Heart left ventricle (tissue), 16 donors: ENCODE data around the gene RBM28. TPM values are rescaled to one million over a fixed set of nuclear protein-coding genes. Genes with fewer than 3 reads are reported as not detected.
A peak's percentile ranks its signal among the peaks of the same experiment; 100 is the strongest.

Experiments
- ATAC-seq, 4 donors: fragments of 200-7000 bp; cut with Tn5 transposase; one replicate each; pipeline ENCODE4 v1.9.1; 2020 to 2022; ENCODE audit warnings: moderate library complexity in 4 of 4, mild to moderate bottlenecking in 3 of 4, moderate number of reproducible peaks in 1 of 4
- DNase-seq, 5 donors: peaks; one replicate each; pipeline ENCODE4 v3.0.0-alpha.2; 2020
- H3K27ac ChIP-seq, 12 donors: fragments of 200-600 bp; sonication (generic) in 4 of 12; one replicate each; pipeline versions ENCODE4 v1.5.0 to v1.8.0; 2016 to 2022; ENCODE audit warnings: mild to moderate bottlenecking in 2 of 12
- H3K27me3 ChIP-seq, 9 donors: fragments of 200-600 bp; sonication (generic) in 2 of 9; one replicate each; pipeline versions ENCODE4 v1.5.1 to v1.8.0; 2016 to 2022; ENCODE audit warnings: mild to moderate bottlenecking in 3 of 9
- H3K36me3 ChIP-seq, 9 donors: fragments of 200-600 bp; sonication (generic) in 2 of 9; one replicate each; pipeline versions ENCODE4 v1.5.0 to v1.8.0; 2018 to 2022; ENCODE audit warnings: mild to moderate bottlenecking in 2 of 9
- H3K4me1 ChIP-seq, 12 donors: fragments of 200-600 bp; sonication (generic) in 4 of 12; one replicate each; pipeline versions ENCODE4 v1.5.0 to v1.8.0; 2016 to 2022; ENCODE audit warnings: mild to moderate bottlenecking in 3 of 12
- H3K4me3 ChIP-seq, 12 donors: fragments of 200-600 bp; sonication (generic) in 4 of 12; one replicate each; pipeline versions ENCODE4 v1.5.0 to v1.8.0; 2017 to 2022; ENCODE audit warnings: mild to moderate bottlenecking in 9 of 12, moderate library complexity in 4 of 12
- H3K9me3 ChIP-seq, 12 donors: fragments of 200-600 bp; sonication (generic) in 4 of 12; one replicate each; pipeline versions ENCODE4 v1.5.0 to v1.8.0; 2016 to 2022; ENCODE audit warnings: mild to moderate bottlenecking in 1 of 12
- POLR2A ChIP-seq, 2 donors: fragments of 450-650 bp; IDR thresholded peaks; one replicate each; pipeline ENCODE4 v1.6.1; 2017; ENCODE audit warnings: antibody characterized with exemption in 2 of 2, mild to moderate bottlenecking in 2 of 2, moderate library complexity in 2 of 2
- WGBS, 4 donors: extraction: QIAGEN DNeasy Blood & Tissue Kit in 2 of 4; methylation state at CpG; one replicate each; pipeline versions ENCODE4 v1.1.5 to v1.1.7; 2013 to 2018; 5-methylcytosine and 5-hydroxymethylcytosine counted together
- intact Hi-C, 10 donors: fragments of 100-400 bp; cut with DNase I; formaldehyde crosslinking; loops; one replicate each; pipeline versions ENCODE4 v1.11.1 to v1.14.2; 2022
- polyA plus RNA-seq, 2 donors: library from polyadenylated mRNA; stranded (reverse); fragments of 200-250 nt; gene quantifications; one replicate each; pipeline ENCODE4 v1.2.3, GENCODE V29; 2013
- total RNA-seq, 9 donors: library from RNA; depleted of rRNA in 2 of 9; stranded (reverse); fragments of >200 nt in 2 of 9; fragmentation: NEBNext Ultra II Directional in 3 of 9; extraction: Animal tissue kit (Norgen Biotek cat#: 25700) in 3 of 9; gene quantifications; one replicate each; pipeline versions ENCODE4 v1.1.0 to v1.2.4, GENCODE V29; 2016 to 2023
- TF ChIP-seq, protein P1 (sequence below), 12 donors: fragments of 200-600 bp; sonication (generic) in 4 of 12; IDR thresholded peaks; one replicate each; pipeline versions ENCODE4 v1.5.0 to v1.8.0; 2018 to 2022; ENCODE audit warnings: antibody characterized with exemption in 12 of 12, mild to moderate bottlenecking in 5 of 12
- donor health status: ischemic (EF 13 %, LVEDD 7.1; RV severe dilation, severe dysfunction).
- donor health status: healthy with polysubstance abuse.
- donor health status: DM: no; HTN: yes; CAD: no.
- donor health status: DM: no; HTN: no; CAD: no.
- donor health status: ischemic (EF 25% LVEDD 6.9; RV normal size, moderate dysfunction).
- donor health status: ischemic (EF 25% LVEDD 5.7; RV mildly dilated, moderate dysfunction).
- donor health status: healthy.
- donor health status: DM: yes; HTN: yes; CAD: no.
- donor health status: ischemic (EF 35%, LVEDD 5.7; RV mildly dilated, moderate dysfunction).
- donor health status: nonischemic (EF 11% LVEDD 7.7; RV severe dilation, severe dysfunction).
- donor health status: DM: yes; HTN: yes; CAD: no.
- donor health status: PGD.
- donor health status: ischemic (EF 29% LVEDD 5.4; RV normal size, mild dysfunction).
- donor health status: nonischemic (EF 23%, LVEDD 6.1; RV moderate dilation, normal function).

RBM28 gene
- total and polyA plus RNA-seq, 11 donors: 12.0 to 40.2 (median 25.3) TPM

DNA sequence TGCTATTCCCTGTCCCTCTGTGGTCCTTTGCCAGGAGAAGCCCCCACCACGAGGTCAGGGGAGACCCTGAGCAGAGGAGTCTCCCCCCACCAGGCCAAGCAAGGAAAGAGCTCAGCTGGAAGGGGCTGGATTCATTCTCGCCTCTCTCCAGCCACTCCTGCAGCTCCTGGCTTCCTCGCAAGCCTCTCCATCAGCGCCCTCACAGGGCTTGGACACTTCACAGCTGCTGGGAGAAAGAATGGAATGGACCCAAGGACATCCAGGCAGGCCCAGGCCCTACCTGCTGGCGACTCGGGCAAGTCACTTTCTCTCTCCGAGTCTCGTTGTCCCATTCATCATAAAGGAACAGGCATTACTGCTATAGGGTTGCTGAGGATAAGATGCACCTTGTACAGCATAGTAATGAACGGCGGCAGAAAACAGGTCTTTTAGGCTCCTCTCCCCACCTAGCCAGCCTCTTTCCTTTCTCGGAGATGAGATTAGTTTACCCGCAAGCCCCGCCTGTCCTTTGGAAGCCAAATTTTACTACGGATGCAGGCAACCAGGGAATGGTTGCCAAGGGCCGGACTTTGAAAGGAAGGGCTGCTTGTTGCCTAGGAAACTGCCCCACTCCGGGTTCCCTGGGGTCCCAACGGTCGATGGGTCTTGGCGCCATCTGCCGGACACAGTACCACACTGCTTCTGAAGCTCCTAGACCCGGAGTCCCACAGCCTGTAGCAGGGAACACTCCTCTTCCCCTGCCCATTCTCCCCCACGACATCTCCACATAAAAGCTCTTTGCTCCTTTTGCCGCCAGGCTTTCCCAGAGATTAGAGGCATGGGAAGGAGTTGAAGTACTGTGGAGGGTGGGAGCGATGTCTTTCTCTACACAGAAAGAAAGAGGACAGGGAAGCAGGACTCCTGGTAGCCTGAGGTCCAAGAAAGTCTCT, 43.8 kb upstream of the RBM28 start:
- Histone ChIP-seq H3K9me3 (no peaks in the 10 kb centered on the region), H3K4me3 (peak overlapping the region in 3 of 12 donors; percentile 14 to 24 (median 19)), H3K36me3 (peaks cover 0 to 15% (median 0%) of the 10 kb centered on the region in 9 donors), H3K4me1 (peaks cover 0 to 13% (median 5%) of the 10 kb centered on the region in 12 donors), H3K27me3 (peaks cover 0 to 3% (median 0%) of the 10 kb centered on the region in 9 donors), H3K27ac (no peak overlapping the region)
- WGBS, 4 donors: 21 to 27% (median 24%) methylated on average over 24 of the region's 24 CpGs
- DNase-seq (peak; percentile 78 to 86 (median 82)), ATAC-seq (peak; percentile 60 to 90 (median 85))
- TF ChIP-seq, protein P1, sequence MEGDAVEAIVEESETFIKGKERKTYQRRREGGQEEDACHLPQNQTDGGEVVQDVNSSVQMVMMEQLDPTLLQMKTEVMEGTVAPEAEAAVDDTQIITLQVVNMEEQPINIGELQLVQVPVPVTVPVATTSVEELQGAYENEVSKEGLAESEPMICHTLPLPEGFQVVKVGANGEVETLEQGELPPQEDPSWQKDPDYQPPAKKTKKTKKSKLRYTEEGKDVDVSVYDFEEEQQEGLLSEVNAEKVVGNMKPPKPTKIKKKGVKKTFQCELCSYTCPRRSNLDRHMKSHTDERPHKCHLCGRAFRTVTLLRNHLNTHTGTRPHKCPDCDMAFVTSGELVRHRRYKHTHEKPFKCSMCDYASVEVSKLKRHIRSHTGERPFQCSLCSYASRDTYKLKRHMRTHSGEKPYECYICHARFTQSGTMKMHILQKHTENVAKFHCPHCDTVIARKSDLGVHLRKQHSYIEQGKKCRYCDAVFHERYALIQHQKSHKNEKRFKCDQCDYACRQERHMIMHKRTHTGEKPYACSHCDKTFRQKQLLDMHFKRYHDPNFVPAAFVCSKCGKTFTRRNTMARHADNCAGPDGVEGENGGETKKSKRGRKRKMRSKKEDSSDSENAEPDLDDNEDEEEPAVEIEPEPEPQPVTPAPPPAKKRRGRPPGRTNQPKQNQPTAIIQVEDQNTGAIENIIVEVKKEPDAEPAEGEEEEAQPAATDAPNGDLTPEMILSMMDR (IDR thresholded peaks at IDR 0.05): peak; percentile 79 to 91 (median 86)
- TF ChIP-seq POLR2A (IDR thresholded peaks at IDR 0.05): no peak
- intact Hi-C loops: loop anchor here (1.0 to 2.0 kb wide), 3 partner anchors 37 to 40 kb away; no protein-coding TSS in a partner anchor

DNA sequence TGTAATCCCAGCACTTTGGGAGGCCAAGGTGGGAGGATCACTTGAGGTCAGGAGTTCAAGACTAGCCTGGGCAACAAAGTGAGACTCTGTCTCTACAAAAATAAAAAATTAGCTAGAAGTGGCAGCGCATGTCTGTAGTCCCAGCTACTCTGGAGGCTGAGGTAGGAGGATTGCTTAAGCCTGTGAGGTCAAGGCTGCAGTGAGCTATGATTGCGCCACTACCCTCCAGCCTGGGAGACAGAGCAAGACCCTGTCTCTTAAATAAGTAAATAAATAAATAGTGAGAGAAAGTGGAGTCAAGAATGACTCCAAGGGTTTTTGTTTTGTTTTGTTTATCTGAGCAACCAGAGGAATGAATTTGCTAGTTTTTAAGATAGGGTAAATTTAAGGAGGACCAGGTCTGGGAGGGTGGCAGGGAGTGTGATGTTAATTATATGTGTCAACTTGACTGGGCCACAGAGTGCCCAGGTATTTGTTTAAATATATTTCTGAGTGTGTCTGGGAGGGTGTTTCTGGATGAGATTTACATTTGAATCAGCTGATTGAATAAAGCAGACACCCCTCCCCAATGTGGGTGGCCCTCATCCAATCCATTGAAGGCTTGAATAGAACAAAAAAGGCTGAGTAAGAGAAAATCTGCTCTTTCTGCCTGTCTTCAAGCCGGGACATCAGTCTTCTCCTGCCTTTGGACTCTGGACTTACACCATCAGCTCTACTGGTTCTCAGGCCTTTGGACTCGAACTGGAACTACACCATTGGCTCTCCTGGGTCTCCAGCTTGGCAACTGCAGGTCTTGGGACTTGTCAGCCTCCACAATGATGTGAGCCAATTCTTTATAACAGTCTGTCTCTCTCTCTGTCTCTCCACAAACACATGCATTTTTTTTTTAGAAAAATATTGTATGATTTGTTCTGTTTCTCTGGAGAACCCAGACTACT, 42.5 kb upstream of the RBM28 start:
- intact Hi-C loops: loop anchor here in 7 of 10 donors (2.0 kb wide), 2 partner anchors 35 to 37 kb away; no protein-coding TSS in a partner anchor
- Histone ChIP-seq H3K4me1 (peaks cover 0 to 15% (median 5%) of the 10 kb centered on the region in 12 donors), H3K36me3 (peaks cover 0 to 3% (median 0%) of the 10 kb centered on the region in 9 donors), H3K27me3 (peaks cover 0 to 3% (median 0%) of the 10 kb centered on the region in 9 donors), H3K9me3 (no peaks in the 10 kb centered on the region), H3K27ac (no peak overlapping the region), H3K4me3 (no peak overlapping the region)
- WGBS, 4 donors: 86 to 94% (median 90%) methylated on average over 4 of the region's 4 CpGs
- ATAC-seq (no peak), DNase-seq (no peak)
- TF ChIP-seq POLR2A (IDR thresholded peaks at IDR 0.05): no peak
- TF ChIP-seq, protein P1 (IDR thresholded peaks at IDR 0.05): no peak

DNA sequence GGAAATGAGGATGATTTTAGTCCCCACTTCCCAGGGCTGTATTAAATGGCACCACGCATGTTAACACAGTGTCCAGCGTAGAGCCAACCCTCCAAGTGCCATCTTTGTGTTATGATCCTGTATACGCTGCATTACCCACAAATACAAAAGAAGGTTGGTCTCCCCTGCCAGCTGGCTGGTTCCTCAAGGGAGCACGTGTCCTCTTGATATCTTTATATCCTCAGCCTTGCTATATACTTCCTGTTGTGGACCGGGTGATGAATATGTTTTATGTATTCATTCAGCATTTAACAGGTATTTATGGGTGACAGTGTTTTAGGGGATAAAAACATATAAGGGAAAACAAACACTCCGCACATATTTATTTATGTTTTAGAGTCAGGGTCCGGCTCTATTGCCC, 41.0 kb upstream of the RBM28 start:
- intact Hi-C loops: no loop called here
- H3K4me1 ChIP-seq: peaks cover 0 to 21% (median 5%) of the 10 kb centered on the region in 12 donors
- WGBS, 4 donors: 71 to 89% (median 81%) methylated on average over 7 of the region's 7 CpGs
- DNase-seq: no peak
- no peaks in the 10 kb centered on the region for H3K9me3 ChIP-seq
- TF ChIP-seq, protein P1 (IDR thresholded peaks at IDR 0.05): no peak
- TF ChIP-seq POLR2A (IDR thresholded peaks at IDR 0.05): no peak
- no peak for ATAC-seq
- no peak overlapping the region for H3K27ac ChIP-seq
- no peaks in the 10 kb centered on the region for H3K36me3 ChIP-seq
- H3K4me3 ChIP-seq: no peak overlapping the region
- peaks cover 0 to 3% (median 0%) of the 10 kb centered on the region in 9 donors for H3K27me3 ChIP-seq
